SU-DHL-6 (cell line): ENCODE results near the gene CLASP1.

ENCODE experiments used
- H2AFZ ChIP-seq: fragments of 200-600 bp; sonication (generic); 2 replicates; pipeline ENCODE4 v1.6.1; 2014; ENCODE audit warnings: low read depth, mild to moderate bottlenecking, moderate library complexity, mixed read lengths, antibody characterized with exemption, low read length; ENCODE audit not compliant: severe bottlenecking
- H3F3A ChIP-seq: fragments of 200-600 bp; shearing (Covaris generic); 2 replicates; pipeline ENCODE4 v1.6.0; 2016; ENCODE audit warnings: antibody characterized with exemption, mild to moderate bottlenecking; ENCODE audit not compliant: insufficient read depth
- H3K27ac ChIP-seq: fragments of 200-600 bp; sonication (generic); 2 replicates; pipeline ENCODE4 v1.5.1; 2016; ENCODE audit warnings: low read depth, mild to moderate bottlenecking, low read length, moderate library complexity, mixed read lengths
- H3K27me3 ChIP-seq: fragments of 200-600 bp; sonication (generic), shearing (Covaris generic); 2 replicates; pipeline ENCODE4 v1.6.0; 2014; ENCODE audit warnings: mild to moderate bottlenecking, low read length
- H3K36me3 ChIP-seq: fragments of 200-600 bp; sonication (generic); 2 replicates; pipeline ENCODE4 v1.6.1; 2014; ENCODE audit warnings: mild to moderate bottlenecking, low read length, mixed read lengths
- H3K4me2 ChIP-seq: fragments of 300-600, 200-600 bp; shearing (Covaris generic), sonication (generic); 2 replicates; pipeline ENCODE4 v1.6.0; 2014; ENCODE audit warnings: low read length, low read depth, mild to moderate bottlenecking; ENCODE audit not compliant: poor library complexity, severe bottlenecking
- H3K4me3 ChIP-seq: fragments of 200-600 bp; sonication (generic); 2 replicates; pipeline ENCODE4 v1.5.1; 2014; ENCODE audit warnings: antibody characterized with exemption, low read length, mild to moderate bottlenecking, mixed read lengths; ENCODE audit not compliant: insufficient read depth, poor library complexity, severe bottlenecking
- H3K79me2 ChIP-seq: fragments of 200-600 bp; sonication (generic); 2 replicates; pipeline ENCODE4 v1.6.1; 2014; ENCODE audit warnings: mild to moderate bottlenecking, low read length, moderate library complexity; ENCODE audit not compliant: insufficient read depth
- H3K9ac ChIP-seq: fragments of 200-600 bp; sonication (generic); 2 replicates; pipeline ENCODE4 v1.7.0; 2014; ENCODE audit warnings: mild to moderate bottlenecking, low read length
- H3K9me2 ChIP-seq: fragments of 200-600 bp; sonication (generic); replicated peaks from 2 replicates; pipeline ENCODE4 v1.6.1; 2014; ENCODE audit warnings: low read length; ENCODE audit not compliant: insufficient read depth
- H3K9me3 ChIP-seq: fragments of 200-600 bp; sonication (generic); 2 replicates; pipeline ENCODE4 v1.6.1; 2014; ENCODE audit warnings: low read length, mixed read lengths; ENCODE audit not compliant: insufficient read depth
- H4K20me1 ChIP-seq: fragments of 200-600 bp; sonication (generic); 2 replicates; pipeline ENCODE4 v1.6.1; 2014; ENCODE audit warnings: low read depth, mild to moderate bottlenecking, antibody characterized with exemption, low read length, moderate library complexity, mixed read lengths
- CTCF ChIP-seq: fragments of 200-600 bp; sonication (generic); IDR thresholded peaks from one replicate; pipeline ENCODE4 v1.5.1; 2017; ENCODE audit warnings: antibody characterized with exemption, mild to moderate bottlenecking, low read length, moderate library complexity; ENCODE audit not compliant: insufficient read depth, poor library complexity, severe bottlenecking
- EZH2phosphoT487 ChIP-seq: fragments of 200-600 bp; sonication (generic), shearing (Covaris generic); conservative IDR thresholded peaks from 2 replicates; pipeline ENCODE4 v1.6.1; 2018; ENCODE audit warnings: mild to moderate bottlenecking, antibody characterized with exemption, low read length, moderate library complexity, mixed read lengths

CLASP1 gene

GRCh38 chr2:121409388-121409787 is 239.9 kb downstream of the CLASP1 start:
- no peaks in the 10 kb centered on the region for H3K27me3 ChIP-seq
- no peak overlapping the region for H3K27ac ChIP-seq
- H3K4me3 ChIP-seq = no peak overlapping the region
- H2AFZ ChIP-seq = no peak overlapping the region
- no peaks in the 10 kb centered on the region; the same call in 1 of the 2 replicates for H3K79me2 ChIP-seq
- H4K20me1 ChIP-seq = no peaks in the 10 kb centered on the region
- no peak overlapping the region for H3K4me2 ChIP-seq
- TF ChIP-seq CTCF (no peak), EZH2phosphoT487 (no peak)
- peaks cover 5% of the 10 kb centered on the region; the same call in 1 of the 2 replicates for H3F3A ChIP-seq
- no peaks in the 10 kb centered on the region for H3K9me2 ChIP-seq
- no peaks in the 10 kb centered on the region for H3K9me3 ChIP-seq
- peaks cover 12% of the 10 kb centered on the region; the same call in 1 of the 2 replicates for H3K36me3 ChIP-seq
- no peak overlapping the region for H3K9ac ChIP-seq

- Histone ChIP-seq H3K27me3 (no peaks in the 10 kb centered on the region), H3K27ac (no peak overlapping the region), H3K36me3 (peaks cover 15% of the 10 kb centered on the region; the same call in 1 of the 2 replicates), H3K79me2 (no peaks in the 10 kb centered on the region), H3F3A (peaks cover 5% of the 10 kb centered on the region; the same call in 1 of the 2 replicates), H4K20me1 (no peaks in the 10 kb centered on the region), H3K9me2 (no peaks in the 10 kb centered on the region), H3K4me2 (no peak overlapping the region), H3K4me3 (no peak overlapping the region), H3K9ac (no peak overlapping the region), H3K9me3 (no peaks in the 10 kb centered on the region), H2AFZ (no peak overlapping the region)
- TF ChIP-seq CTCF (no peak), EZH2phosphoT487 (no peak)
Measured at GRCh38 chr2:121408641-121409040, 240.6 kb downstream of the CLASP1 start.

GRCh38 chr2:121405233-121405632 is 244.0 kb downstream of the CLASP1 start:
- Histone ChIP-seq H3K9me2 (no peaks in the 10 kb centered on the region), H3K4me3 (no peak overlapping the region), H3F3A (no peaks in the 10 kb centered on the region), H3K9ac (no peak overlapping the region), H4K20me1 (no peaks in the 10 kb centered on the region), H3K27me3 (no peaks in the 10 kb centered on the region), H3K79me2 (no peaks in the 10 kb centered on the region), H3K36me3 (peaks cover 19% of the 10 kb centered on the region; the same call in 1 of the 2 replicates), H3K27ac (no peak overlapping the region), H3K9me3 (no peaks in the 10 kb centered on the region), H3K4me2 (no peak overlapping the region), H2AFZ (no peak overlapping the region)
- no peak for TF ChIP-seq EZH2phosphoT487
- TF ChIP-seq CTCF = no peak

GRCh38 chr2:121400201-121400600 is 249.1 kb downstream of the CLASP1 start:
- Histone ChIP-seq H3K4me3 (no peak overlapping the region), H3K79me2 (no peaks in the 10 kb centered on the region), H4K20me1 (no peaks in the 10 kb centered on the region), H3K27me3 (no peaks in the 10 kb centered on the region), H3K9ac (no peak overlapping the region), H3K27ac (no peak overlapping the region), H3K4me2 (no peak overlapping the region), H3K9me2 (no peaks in the 10 kb centered on the region), H3F3A (no peaks in the 10 kb centered on the region), H2AFZ (no peak overlapping the region), H3K9me3 (no peaks in the 10 kb centered on the region), H3K36me3 (peaks cover 23% of the 10 kb centered on the region; the same call in 1 of the 2 replicates)
- TF ChIP-seq EZH2phosphoT487 (no peak), CTCF (no peak)
